GM10248 (cell line): ENCODE measurements around the gene CLDN1.

Experiments
- CTCF ChIA-PET: fragments of 300-600 bp; sonication (Branson Sonifier 250); formaldehyde crosslinking; extraction: SDS; loops from one replicate; lab custom pipeline; 2021; ENCODE audit warnings: antibody characterized with exemption; lab: Yijun Ruan, JAX
- POLR2A ChIA-PET: fragments of 350-650 bp; sonication (Branson Sonifier 250); formaldehyde crosslinking; extraction: SDS; loops from one replicate; lab custom pipeline; 2020; ENCODE audit warnings: antibody characterized with exemption; lab: Yijun Ruan, JAX
- DNase-seq: peaks from one replicate; pipeline ENCODE4 v3.0.0; 2012; ENCODE audit errors: extremely low spot score
- CTCF ChIP-seq: IDR thresholded peaks from 2 replicates; pipeline ENCODE4 v1.5.1; 2012; ENCODE audit warnings: mild to moderate bottlenecking, low read depth; ENCODE audit errors: extremely low read depth, missing control alignments, control extremely low read depth

Gene CLDN1

GRCh38 chr3:190338717-190339116 is 16.5 kb upstream of the CLDN1 start:
- TF ChIP-seq CTCF, result no peak
- ChIA-PET CTCF (interaction anchor here (1.0 to 3.5 kb wide), 4 partner anchors 12 to 392 kb away, joined by 4 to 17 read pairs (median 6); partner anchors contain the start of gene CLDN1), POLR2A (no interaction called here)
- DNase-seq, result no peak

- DNase-seq, result no peak
- ChIA-PET CTCF (interaction anchor here (0.7 to 3.5 kb wide), 7 partner anchors 8 to 376 kb away, joined by 3 to 17 read pairs (median 3); partner anchors contain the start of gene CLDN1), POLR2A (no interaction called here)
- TF ChIP-seq CTCF, result no peak
Observed at GRCh38 chr3:190337301-190337700, 15.1 kb upstream of the CLDN1 start.

GRCh38 chr3:190336516-190337189 is 14.4 kb upstream of the CLDN1 start:
- DNase-seq, result no peak
- ChIA-PET CTCF (interaction anchor here (0.7 to 3.5 kb wide), 7 partner anchors 8 to 375 kb away, joined by 3 to 17 read pairs (median 3); partner anchors contain the start of gene CLDN1), POLR2A (no interaction called here)
- TF ChIP-seq CTCF, result no peak

GRCh38 chr3:190333961-190334360 is 11.7 kb upstream of the CLDN1 start:
- ChIA-PET CTCF (interaction anchor here (2.5 kb wide), 1 partner anchor 12 kb away, joined by 18 read pairs; the partner anchor contains the start of gene CLDN1), POLR2A (no interaction called here)
- no peak for TF ChIP-seq CTCF
- no peak for DNase-seq

GRCh38 chr3:190330936-190331734 is 8.9 kb upstream of the CLDN1 start:
- DNase-seq, result no peak
- ChIA-PET POLR2A (no interaction called here), CTCF (no interaction called here)
- no peak for TF ChIP-seq CTCF

- TF ChIP-seq CTCF, result no peak
- CTCF ChIA-PET, result interaction anchor here (1.1 to 2.8 kb wide), 2 partner anchors 11 to 366 kb away, joined by 3 to 17 read pairs; no protein-coding TSS in a partner anchor
- no peak for DNase-seq
- POLR2A ChIA-PET, result no interaction called here
Observed at GRCh38 chr3:190326930-190327329, 4.7 kb upstream of the CLDN1 start.
